Left kidney (tissue), 2 donors: ENCODE measurements around the gene PRKCA. TPM values are rescaled to one million over a fixed set of nuclear protein-coding genes. Genes with fewer than 3 reads are reported as not detected.

Source experiments
- DNase-seq: peaks from one replicate; pipeline ENCODE4 v3.0.0-alpha.2; 2013
- polyA plus RNA-seq: library from polyadenylated mRNA; unstranded; fragments of 120-200 nt; gene quantifications from one replicate; pipeline ENCODE4 v1.2.1, GENCODE V29; 2013; ENCODE audit not compliant: insufficient read length

Gene PRKCA
- polyA plus RNA-seq, 1 donor: 26.9 TPM

- DNase-seq: no peak
These were observed 474.7 kb downstream of the PRKCA start for GRCh38 chr17:66776999-66777688.

GRCh38 chr17:66777689-66778225 is 475.3 kb downstream of the PRKCA start:
- DNase-seq: no peak

GRCh38 chr17:66778531-66779236 is 476.3 kb downstream of the PRKCA start:
- no peak for DNase-seq

DNA sequence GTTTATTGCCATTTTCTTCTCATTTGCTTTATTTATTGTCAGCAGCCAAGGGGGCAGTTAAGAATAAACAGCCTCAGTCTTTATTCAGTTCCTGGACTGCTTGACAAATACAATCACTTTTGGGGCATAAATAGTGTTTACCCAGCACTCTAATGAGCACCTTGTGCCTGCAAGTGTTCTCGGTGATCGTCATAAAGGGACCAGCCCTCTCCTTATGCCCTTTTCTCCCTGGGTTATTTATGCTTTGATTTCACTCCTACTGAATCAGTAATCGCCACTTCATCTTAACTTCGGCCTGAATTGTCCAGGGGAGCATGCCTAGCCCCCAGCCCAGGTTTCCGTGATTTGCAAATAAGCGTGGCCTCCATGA is 476.8 kb downstream of the PRKCA start:
- no peak for DNase-seq

GRCh38 chr17:66781135-66781534 is 478.7 kb downstream of the PRKCA start:
- DNase-seq: no peak

- DNase-seq: no peak
These were observed 480.4 kb downstream of the PRKCA start for GRCh38 chr17:66782851-66783250.

- no peak for DNase-seq
These were observed 481.4 kb downstream of the PRKCA start for GRCh38 chr17:66783656-66784381.

DNA sequence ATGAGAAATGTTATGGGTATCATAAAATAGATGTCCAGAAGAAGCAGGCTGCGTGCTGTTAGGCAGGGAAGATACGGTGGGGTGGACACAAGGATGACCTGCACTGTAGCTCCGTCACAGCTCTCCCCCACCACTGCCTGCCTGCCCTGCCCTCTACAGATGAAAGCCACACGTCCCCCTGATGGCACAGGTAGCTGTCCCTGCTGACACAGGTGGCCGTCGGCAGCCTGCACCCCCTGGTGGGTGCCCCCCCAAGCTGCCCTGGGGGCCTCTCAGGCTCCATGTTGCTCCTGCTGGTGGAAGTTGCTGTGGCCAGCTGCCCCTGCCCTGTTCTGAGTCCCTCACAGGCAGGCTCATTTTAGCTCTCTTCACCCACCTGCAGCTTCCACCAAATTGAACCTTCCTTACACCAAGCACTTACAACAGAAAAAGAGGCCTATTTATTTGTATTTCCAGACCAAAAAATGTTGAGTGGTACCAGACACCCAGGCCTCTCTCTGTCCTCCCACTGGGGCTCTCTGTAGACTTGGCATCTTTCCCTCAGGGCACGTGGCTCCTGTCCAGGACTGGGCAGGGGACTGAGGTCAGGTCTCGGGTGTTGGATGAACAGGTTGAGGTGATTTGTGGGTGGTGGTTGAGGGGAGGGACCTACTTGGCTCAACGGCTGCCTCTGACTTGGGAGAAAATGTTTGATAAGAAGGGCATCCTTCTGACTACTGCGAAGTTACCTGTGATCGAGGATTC is 482.4 kb downstream of the PRKCA start:
- no peak for DNase-seq

DNA sequence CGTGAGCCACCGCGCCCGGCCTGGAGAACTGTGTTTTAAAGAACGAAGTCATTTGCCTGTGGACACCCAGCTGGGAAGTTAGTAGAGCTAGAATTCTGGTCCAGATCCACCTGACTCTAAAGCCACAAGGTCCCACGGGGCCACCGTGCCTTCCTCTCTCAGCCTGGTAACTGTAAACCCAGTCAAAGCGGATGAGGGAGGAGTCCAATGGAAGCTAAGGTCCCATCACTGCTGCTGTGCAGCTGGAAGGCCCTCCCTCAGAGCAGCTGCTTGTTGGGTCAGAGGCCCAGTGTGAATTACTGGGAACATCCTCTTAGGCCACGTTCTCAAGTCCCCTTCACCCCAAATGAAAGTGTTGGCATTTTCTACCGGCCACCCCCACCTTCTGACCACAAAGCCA is 483.7 kb downstream of the PRKCA start:
- no peak for DNase-seq

- DNase-seq: no peak
These were observed 485.5 kb downstream of the PRKCA start for GRCh38 chr17:66787914-66788313.

GRCh38 chr17:66789093-66789492 is 486.7 kb downstream of the PRKCA start:
- no peak for DNase-seq

DNA sequence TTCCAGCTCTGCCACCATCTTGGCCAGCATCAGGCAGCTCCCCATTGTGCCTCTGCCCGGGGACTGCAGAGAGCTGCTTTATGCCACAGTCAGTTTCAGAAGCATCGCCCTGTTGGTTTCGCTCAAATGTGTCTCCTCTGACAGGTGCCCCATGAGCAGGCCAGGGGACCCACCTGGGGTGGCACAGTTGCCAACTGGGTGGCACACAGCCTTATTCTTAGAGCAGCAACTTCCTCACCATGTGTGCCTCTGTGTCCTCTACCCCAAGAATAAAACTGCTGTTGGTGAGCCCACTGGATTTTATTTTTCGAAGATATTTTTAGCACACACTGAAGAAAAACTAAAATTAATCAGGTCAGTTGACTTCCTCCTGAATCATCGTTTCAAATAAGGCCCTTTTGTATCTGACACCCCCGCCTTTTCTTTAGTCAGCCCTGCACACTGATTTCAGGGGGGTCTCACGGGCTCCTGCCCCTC is 487.6 kb downstream of the PRKCA start:
- no peak for DNase-seq

DNA sequence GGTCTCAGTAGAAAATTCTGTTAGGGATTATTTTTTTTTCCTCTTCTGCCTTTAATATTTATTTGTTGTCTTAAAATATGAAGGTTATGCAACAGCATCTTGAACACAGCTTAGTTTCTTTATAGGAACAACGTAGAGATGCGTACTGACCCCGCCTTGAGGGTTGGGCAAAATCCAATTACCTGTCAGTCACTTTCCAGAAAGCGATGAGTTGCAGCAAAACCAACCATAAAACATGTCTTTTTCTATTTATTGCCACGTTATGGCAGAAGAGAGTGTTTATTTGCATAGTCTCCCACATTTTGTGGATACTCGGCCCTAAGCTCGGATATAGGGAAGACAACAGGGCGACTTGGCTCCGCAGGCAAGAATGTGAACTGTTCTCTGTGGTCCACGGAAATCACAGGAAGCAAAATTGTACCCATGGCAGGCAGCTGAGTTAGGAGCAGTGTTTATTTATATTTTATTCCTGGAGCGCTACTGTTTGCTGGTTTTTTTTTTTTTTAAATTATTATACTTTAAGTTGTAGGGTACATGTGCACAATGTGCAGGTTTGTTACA is 488.2 kb downstream of the PRKCA start:
- DNase-seq: no peak

GRCh38 chr17:66791347-66791746 is 488.9 kb downstream of the PRKCA start:
- DNase-seq: no peak

DNA sequence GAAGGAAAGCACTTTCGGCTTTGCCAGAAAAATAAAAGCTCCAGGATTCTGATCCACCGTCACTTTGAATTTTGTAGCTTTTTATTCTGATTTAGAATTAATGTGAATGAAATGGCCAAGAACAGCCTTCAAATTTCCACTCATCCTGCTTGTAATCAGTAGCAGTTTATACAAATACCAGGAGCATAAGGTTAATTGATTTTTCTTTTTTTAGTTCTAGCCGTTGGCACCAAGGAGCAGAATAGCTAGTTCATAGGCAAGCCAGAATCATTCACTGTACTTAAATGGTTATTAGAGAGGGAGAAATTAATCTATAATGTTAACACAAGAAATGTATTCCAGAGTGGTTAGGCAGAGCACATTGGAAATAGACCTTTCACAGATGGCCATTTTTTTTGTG is 491.4 kb downstream of the PRKCA start:
- DNase-seq: no peak

DNA sequence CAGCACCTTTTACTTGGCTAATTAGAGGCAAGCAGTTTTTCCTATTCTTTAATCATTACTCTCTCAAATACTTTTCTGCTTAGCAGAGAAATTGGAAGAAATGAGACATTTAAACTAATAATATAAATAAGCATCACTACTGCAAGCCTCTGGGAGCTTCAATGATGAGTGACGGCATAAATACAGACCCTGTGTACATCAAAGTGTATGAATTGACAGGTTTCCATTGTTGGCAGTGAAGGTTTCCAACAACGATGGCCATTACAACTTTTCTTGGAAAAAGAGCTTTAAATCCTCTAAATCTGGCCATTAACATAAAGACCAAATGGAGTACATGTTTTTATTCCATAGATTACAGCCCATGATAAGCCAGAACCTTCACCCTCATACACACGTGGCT is 493.1 kb downstream of the PRKCA start:
- no peak for DNase-seq

DNA sequence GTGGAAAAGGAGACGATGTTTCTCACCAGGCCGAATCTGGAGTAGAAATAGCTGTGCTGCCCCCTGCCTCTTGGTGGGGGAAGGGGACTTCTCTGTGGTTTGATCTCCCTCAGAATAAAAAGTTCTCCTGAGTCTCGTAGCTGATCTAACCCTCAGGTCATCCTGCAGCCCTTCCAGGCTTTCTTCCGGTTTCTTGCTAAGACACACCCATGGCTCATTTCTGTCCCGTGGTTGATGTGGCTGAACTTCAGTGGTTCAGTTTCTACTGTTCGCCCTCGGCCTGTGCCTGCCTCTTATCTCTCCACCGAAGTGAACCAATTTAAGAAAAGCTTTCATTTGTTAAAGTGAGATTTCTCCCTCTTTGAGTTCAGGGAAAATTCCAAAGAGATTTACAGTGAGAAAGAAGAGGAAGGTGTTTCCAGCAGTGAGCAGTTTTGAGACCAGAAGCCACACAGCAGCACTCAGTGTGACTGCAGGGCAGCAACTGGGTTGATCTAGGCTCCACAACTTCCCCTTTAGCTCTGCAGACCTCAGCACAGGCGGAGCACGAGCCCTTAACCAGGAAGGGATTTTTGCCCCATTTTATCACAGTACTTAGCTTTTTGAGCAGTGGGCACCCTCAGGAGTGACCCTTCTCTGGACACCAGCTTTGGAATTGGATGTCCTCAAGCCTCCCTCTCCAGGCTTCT is 497.6 kb downstream of the PRKCA start:
- DNase-seq: no peak

- no peak for DNase-seq
These were observed 501.1 kb downstream of the PRKCA start for GRCh38 chr17:66803474-66803951.

DNA sequence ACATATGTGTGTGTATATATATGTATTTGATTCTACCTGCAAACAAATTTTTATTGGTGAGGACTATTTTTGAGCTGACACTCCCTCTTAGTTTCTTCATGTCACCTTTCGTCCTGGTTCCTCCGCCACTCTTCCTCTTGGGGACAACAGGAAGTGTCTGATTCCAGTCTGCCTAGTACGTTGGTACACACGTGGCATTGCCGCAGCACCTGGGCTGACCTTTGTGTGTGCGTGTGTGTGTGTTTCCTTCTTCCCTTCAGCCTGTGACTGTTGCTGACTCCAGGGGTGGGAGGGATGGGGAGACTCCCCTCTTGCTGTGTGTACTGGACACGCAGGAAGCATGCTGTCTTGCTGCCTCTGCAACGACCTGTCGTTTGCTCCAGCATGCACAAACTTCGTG is 503.2 kb downstream of the PRKCA start:
- DNase-seq: no peak

DNA sequence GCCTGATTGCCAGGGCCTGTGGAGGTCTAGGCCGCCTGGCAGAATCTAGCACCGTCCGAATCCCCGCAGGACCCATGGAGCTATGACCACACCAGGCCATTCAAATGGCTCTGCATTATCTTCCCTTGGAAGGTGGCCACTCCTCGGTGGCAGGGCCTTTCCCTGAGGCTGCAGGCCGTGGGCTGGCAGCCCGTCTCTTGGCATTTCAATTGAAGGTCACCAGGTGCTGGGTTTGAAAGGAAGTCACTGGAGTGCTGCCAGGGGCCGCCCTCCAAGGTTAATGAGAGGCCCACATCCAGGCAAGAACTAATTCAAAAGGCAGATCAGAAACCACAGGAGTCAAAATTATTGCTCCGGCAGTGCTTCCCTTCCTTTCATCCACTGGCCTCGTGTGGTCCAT is 504.8 kb downstream of the PRKCA start:
- DNase-seq: no peak

DNA sequence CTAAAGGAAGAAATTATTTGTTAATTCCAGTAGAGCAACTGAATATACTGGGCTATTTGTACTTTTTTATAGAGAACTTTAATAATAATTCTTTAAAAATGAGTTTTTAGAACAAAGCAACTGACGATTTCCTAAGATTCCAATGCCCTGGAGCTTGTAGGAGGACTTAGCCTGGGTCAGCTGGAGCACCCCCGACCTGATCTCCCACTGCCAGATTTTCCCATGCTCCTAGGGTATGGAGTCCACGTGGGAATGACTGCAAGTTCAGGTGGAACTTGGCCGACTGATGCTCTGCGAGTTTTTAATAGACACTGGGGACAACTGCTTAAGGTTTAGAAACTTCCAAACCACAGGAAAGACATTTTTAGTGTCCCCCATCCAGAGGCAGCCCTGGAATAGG is 507.0 kb downstream of the PRKCA start:
- no peak for DNase-seq
